Endodermal cell (in vitro differentiated cells): ENCODE data around the gene CFC1. TPM values are rescaled to one million over a fixed set of nuclear protein-coding genes. Genes with fewer than 3 reads are reported as not detected.
"Not testable (repeated sequence)": the region's sequence is repeated elsewhere in the genome, so short reads cannot be mapped to it uniquely, and the experiment has no call there.

Experiments
- DNase-seq: peaks from one replicate; pipeline ENCODE4 v3.0.0-alpha.2; 2017
- H3K27ac ChIP-seq: 2 replicates; pipeline ENCODE4 v1.5.1; 2013; ENCODE audit warnings: mild to moderate bottlenecking, low read depth, low read length, moderate library complexity
- H3K27me3 ChIP-seq: 2 replicates; pipeline ENCODE4 v1.6.1; 2013; ENCODE audit warnings: mild to moderate bottlenecking, low read length, moderate library complexity; ENCODE audit not compliant: insufficient read depth, control insufficient read depth, poor library complexity, severe bottlenecking
- H3K36me3 ChIP-seq: 2 replicates; pipeline ENCODE4 v1.7.0; 2013; ENCODE audit warnings: mild to moderate bottlenecking, low read length, moderate library complexity; ENCODE audit not compliant: control insufficient read depth, insufficient read depth
- H3K4me1 ChIP-seq: one replicate; pipeline ENCODE4 v1.7.0; 2013; ENCODE audit warnings: low read length; ENCODE audit not compliant: control insufficient read depth, insufficient read depth
- H3K4me3 ChIP-seq: 2 replicates; pipeline ENCODE4 v1.5.1; 2013; ENCODE audit warnings: mild to moderate bottlenecking, low read length, moderate library complexity
- H3K9ac ChIP-seq: 2 replicates; pipeline ENCODE4 v1.6.1; 2013; ENCODE audit warnings: mild to moderate bottlenecking, low read length, moderate library complexity; ENCODE audit not compliant: poor library complexity, severe bottlenecking; ENCODE audit errors: extremely low read depth
- H3K9me3 ChIP-seq: 2 replicates; pipeline ENCODE4 v1.6.1; 2013; ENCODE audit warnings: mild to moderate bottlenecking, low read length, moderate library complexity; ENCODE audit not compliant: control insufficient read depth
- H3K27ac Mint-ChIP-seq: 2 replicates; pipeline ENCODE4 v1.8.0; 2020; ENCODE audit warnings: mixed read lengths
- H3K27me3 Mint-ChIP-seq: 2 replicates; pipeline ENCODE4 v1.8.0; 2021; ENCODE audit warnings: mild to moderate bottlenecking, mixed read lengths; ENCODE audit not compliant: insufficient read depth
- H3K36me3 Mint-ChIP-seq: 2 replicates; pipeline ENCODE4 v1.8.0; 2020; ENCODE audit warnings: low read depth, mixed read lengths
- H3K4me1 Mint-ChIP-seq: 2 replicates; pipeline ENCODE4 v1.8.0; 2020; ENCODE audit warnings: mixed read lengths
- H3K4me3 Mint-ChIP-seq: 2 replicates; pipeline ENCODE4 v1.8.0; 2020; ENCODE audit warnings: mild to moderate bottlenecking, moderate library complexity, mixed read lengths
- H3K9me3 Mint-ChIP-seq: 2 replicates; pipeline ENCODE4 v1.8.0; 2020; ENCODE audit warnings: mild to moderate bottlenecking, mixed read lengths
- WGBS, 2 experiments: methylation state at CpG; one replicate each; pipeline versions ENCODE4 v1.1.5 to v1.1.7; 2013; ENCODE audit warnings: missing lambda C conversion rate in 2 of 2, mixed read lengths in 1 of 2; ENCODE audit not compliant: insufficient coverage in 1 of 2, insufficient read length in 1 of 2; 5-methylcytosine and 5-hydroxymethylcytosine counted together
- total RNA-seq, 2 donors: library from RNA; stranded (reverse); fragmentation: NEBNext Ultra II Directional in 1 of 2; extraction: Animal tissue kit (Norgen Biotek cat#: 25700) in 1 of 2; gene quantifications; 2 replicates in 1 of 2; 3 replicates in 1 of 2; pipeline ENCODE4 v1.2.1, GENCODE V29; 2021

Gene CFC1
- total RNA-seq, 2 donors from 2014 or later: 1.4 to 6.4 TPM

DNA sequence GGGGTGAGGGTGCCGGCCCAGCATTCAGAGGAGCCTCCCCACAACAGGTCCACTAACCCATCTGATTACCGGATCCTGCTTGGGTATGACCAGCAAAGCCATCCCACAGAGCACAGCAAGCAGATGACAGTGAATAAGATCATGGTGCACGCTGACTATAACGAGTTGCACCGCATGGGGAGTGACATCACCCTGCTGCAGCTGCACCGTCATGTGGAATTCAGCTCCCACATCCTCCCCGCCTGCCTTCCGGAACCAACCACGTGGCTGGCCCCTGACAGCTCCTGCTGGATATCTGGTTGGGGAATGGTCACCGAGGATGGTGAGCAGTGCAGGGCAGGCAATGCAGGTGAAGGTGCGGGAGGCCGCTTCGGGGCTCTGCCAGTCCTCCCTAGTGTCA, 25.1 kb downstream of the CFC1 start:
- not testable (repeated sequence) for H3K27ac ChIP-seq, H3K9me3 ChIP-seq, DNase-seq, H3K9me3 Mint-ChIP-seq, H3K4me1 Mint-ChIP-seq, H3K4me3 ChIP-seq, H3K36me3 ChIP-seq, H3K9ac ChIP-seq, H3K27me3 Mint-ChIP-seq, H3K4me1 ChIP-seq, H3K4me3 Mint-ChIP-seq, H3K27me3 ChIP-seq, H3K36me3 Mint-ChIP-seq, H3K27ac Mint-ChIP-seq
- 100% methylated on average over 4 of the region's 13 CpGs; no CpG with 5 or more reads in 1 of the 2 experiments for WGBS, 2 experiments

DNA sequence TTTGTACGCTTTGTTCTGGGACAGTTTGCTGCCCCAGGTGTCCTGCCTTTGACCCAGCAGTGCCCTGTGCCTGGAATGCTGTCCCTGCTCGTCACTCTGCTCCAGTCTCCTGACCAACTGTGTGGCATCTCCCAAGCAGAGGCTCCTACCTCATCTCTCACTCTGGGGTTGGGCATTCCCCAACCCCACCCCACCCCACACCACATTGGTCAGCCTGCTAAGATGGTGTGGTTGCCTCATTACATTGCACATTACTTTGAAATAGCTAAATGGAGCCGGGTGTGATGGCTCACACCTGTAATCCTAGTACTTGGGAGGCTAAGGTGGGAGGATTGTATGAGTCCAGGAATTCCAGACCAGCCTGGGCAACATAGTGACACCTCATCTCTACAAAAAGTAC, 27.4 kb downstream of the CFC1 start:
- not testable (repeated sequence) for H3K9ac ChIP-seq, H3K36me3 Mint-ChIP-seq, H3K9me3 Mint-ChIP-seq, H3K4me1 ChIP-seq, DNase-seq, H3K27me3 Mint-ChIP-seq, H3K4me3 ChIP-seq, H3K27ac Mint-ChIP-seq, H3K4me1 Mint-ChIP-seq, H3K4me3 Mint-ChIP-seq, H3K9me3 ChIP-seq, H3K27ac ChIP-seq, H3K27me3 ChIP-seq, H3K36me3 ChIP-seq
- WGBS, 2 experiments: no CpG with 5 or more reads among the region's 3 CpGs

DNA sequence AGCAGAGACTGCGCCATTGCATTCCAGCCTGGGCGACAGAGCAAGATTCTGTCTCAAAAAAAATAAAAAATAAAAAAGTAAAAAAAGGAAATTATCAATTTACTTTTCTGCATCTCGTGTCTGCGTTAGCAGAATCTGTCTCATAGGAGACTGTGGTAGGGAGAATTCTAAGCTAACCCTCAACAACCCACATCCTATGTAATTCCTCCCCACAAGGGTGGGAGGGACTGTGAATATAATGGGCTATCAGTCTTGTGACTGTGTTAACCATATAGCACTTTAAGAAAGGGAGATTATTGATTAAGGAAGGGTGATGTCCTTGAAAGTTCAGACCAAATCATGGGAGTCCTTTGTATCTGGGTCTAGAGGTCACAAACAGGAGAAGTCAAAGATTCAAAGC, 33.2 kb downstream of the CFC1 start:
- H3K27me3 Mint-ChIP-seq, H3K9me3 Mint-ChIP-seq, H3K27me3 ChIP-seq, DNase-seq, H3K36me3 ChIP-seq, H3K27ac ChIP-seq, H3K9me3 ChIP-seq, H3K4me3 Mint-ChIP-seq, H3K27ac Mint-ChIP-seq, H3K9ac ChIP-seq, H3K4me1 ChIP-seq, H3K4me1 Mint-ChIP-seq, H3K36me3 Mint-ChIP-seq, H3K4me3 ChIP-seq: not testable (repeated sequence)
- no CpG with 5 or more reads among the region's 4 CpGs for WGBS, 2 experiments

DNA sequence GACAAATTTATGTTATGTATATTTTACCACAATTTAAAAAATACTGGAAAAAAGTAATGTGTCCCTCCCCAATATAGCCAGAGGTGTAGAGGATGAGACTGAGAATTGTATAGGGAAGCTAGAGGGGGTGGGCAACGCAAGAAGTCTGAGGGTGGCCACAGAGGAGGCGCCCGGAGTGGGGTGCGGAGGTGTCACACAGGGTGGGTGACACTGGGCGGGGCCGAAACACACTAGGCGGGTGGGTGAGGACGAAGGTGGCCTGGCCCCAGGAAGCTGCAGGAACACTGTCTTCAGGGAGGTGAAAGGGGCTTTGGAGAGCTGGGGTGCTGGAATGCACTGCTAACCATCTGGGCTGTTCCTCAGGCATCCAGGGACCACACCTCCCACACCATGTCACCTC, 42.9 kb downstream of the CFC1 start:
- H3K4me1 ChIP-seq, H3K9me3 Mint-ChIP-seq, H3K27ac Mint-ChIP-seq, H3K36me3 ChIP-seq, H3K4me1 Mint-ChIP-seq, H3K27me3 Mint-ChIP-seq, H3K4me3 Mint-ChIP-seq, DNase-seq, H3K9ac ChIP-seq, H3K27ac ChIP-seq, H3K27me3 ChIP-seq, H3K4me3 ChIP-seq, H3K36me3 Mint-ChIP-seq, H3K9me3 ChIP-seq: not testable (repeated sequence)
- WGBS, 2 experiments: no CpG with 5 or more reads among the region's 8 CpGs

DNA sequence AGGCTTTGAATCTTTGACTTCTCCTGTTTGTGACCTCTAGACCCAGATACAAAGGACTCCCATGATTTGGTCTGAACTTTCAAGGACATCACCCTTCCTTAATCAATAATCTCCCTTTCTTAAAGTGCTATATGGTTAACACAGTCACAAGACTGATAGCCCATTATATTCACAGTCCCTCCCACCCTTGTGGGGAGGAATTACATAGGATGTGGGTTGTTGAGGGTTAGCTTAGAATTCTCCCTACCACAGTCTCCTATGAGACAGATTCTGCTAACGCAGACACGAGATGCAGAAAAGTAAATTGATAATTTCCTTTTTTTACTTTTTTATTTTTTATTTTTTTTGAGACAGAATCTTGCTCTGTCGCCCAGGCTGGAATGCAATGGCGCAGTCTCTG, 45.2 kb downstream of the CFC1 start:
- H3K4me3 ChIP-seq, H3K9ac ChIP-seq, H3K36me3 ChIP-seq, H3K4me1 ChIP-seq, H3K27ac Mint-ChIP-seq, DNase-seq, H3K27ac ChIP-seq, H3K27me3 Mint-ChIP-seq, H3K4me3 Mint-ChIP-seq, H3K36me3 Mint-ChIP-seq, H3K27me3 ChIP-seq, H3K4me1 Mint-ChIP-seq, H3K9me3 Mint-ChIP-seq, H3K9me3 ChIP-seq: not testable (repeated sequence)
- WGBS, 2 experiments: no CpG with 5 or more reads among the region's 4 CpGs

DNA sequence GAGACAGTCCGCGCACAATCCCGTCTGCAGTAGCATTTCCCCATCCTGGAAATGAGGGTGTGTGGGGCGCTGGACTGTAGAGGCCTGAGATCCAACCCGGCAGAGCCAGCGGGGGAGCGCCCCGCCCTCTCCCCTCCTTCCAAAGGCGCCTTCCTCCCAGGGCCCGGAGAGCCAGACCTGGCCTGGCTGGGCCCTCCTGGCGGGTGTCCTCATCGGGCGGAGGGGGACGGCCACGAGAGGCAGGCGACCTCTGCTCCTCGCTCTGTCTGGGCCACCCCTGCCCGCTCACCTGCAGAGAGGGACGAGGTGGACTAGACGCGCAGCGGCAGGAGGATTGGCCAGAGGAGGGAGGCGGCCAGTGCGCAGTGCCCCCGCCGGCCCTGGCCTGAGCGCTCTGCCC, 49.9 kb downstream of the CFC1 start:
- not testable (repeated sequence) for H3K4me3 Mint-ChIP-seq, H3K27me3 ChIP-seq, H3K9me3 ChIP-seq, H3K36me3 Mint-ChIP-seq, H3K27me3 Mint-ChIP-seq, H3K4me1 ChIP-seq, H3K4me3 ChIP-seq, H3K9ac ChIP-seq, H3K27ac Mint-ChIP-seq, DNase-seq, H3K36me3 ChIP-seq, H3K9me3 Mint-ChIP-seq, H3K27ac ChIP-seq, H3K4me1 Mint-ChIP-seq
- WGBS, 2 experiments: no CpG with 5 or more reads among the region's 27 CpGs

DNA sequence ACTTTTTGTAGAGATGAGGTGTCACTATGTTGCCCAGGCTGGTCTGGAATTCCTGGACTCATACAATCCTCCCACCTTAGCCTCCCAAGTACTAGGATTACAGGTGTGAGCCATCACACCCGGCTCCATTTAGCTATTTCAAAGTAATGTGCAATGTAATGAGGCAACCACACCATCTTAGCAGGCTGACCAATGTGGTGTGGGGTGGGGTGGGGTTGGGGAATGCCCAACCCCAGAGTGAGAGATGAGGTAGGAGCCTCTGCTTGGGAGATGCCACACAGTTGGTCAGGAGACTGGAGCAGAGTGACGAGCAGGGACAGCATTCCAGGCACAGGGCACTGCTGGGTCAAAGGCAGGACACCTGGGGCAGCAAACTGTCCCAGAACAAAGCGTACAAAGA, 51.0 kb downstream of the CFC1 start:
- H3K4me3 ChIP-seq, H3K27me3 Mint-ChIP-seq, H3K27ac Mint-ChIP-seq, H3K27ac ChIP-seq, H3K4me1 ChIP-seq, H3K4me3 Mint-ChIP-seq, H3K9ac ChIP-seq, H3K27me3 ChIP-seq, DNase-seq, H3K36me3 Mint-ChIP-seq, H3K36me3 ChIP-seq, H3K9me3 Mint-ChIP-seq, H3K9me3 ChIP-seq, H3K4me1 Mint-ChIP-seq: not testable (repeated sequence)
- no CpG with 5 or more reads among the region's 3 CpGs for WGBS, 2 experiments
